HepG2 (cell line): ENCODE results near the gene GCDH. TPM values are rescaled to one million over a fixed set of nuclear protein-coding genes. Genes with fewer than 3 reads are reported as not detected.
A peak's percentile ranks its signal among the peaks of the same experiment; 100 is the strongest.

ENCODE experiments used
- BORCS8-MEF2B ChIP-seq: sonication (generic); formaldehyde crosslinking; IDR thresholded peaks from 2 replicates; pipeline ENCODE4 v1.8.0; 2022; ENCODE audit warnings: mild to moderate bottlenecking, missing genetic modification reagents
- CHD2 ChIP-seq: IDR thresholded peaks from 2 replicates; pipeline ENCODE4 v1.6.1; 2011; ENCODE audit warnings: low read depth, low read length, improper control_type of control experiment
- RELA ChIP-seq: sonication (generic); formaldehyde crosslinking; IDR thresholded peaks from 2 replicates; pipeline ENCODE4 v1.4.0; 2020; ENCODE audit warnings: missing genetic modification reagents
- SP2 ChIP-seq: sonication (generic); formaldehyde crosslinking; IDR thresholded peaks from 2 replicates; pipeline ENCODE4 v1.5.1; 2020; ENCODE audit warnings: mild to moderate bottlenecking, missing genetic modification reagents
- ZBTB7B ChIP-seq: sonication (generic); formaldehyde crosslinking; IDR thresholded peaks from 2 replicates; pipeline ENCODE4 v1.4.0; 2020; ENCODE audit warnings: missing genetic modification reagents
- ZNF225 ChIP-seq: sonication (generic); formaldehyde crosslinking; IDR thresholded peaks from 2 replicates; pipeline ENCODE4 v1.4.0; 2020; ENCODE audit warnings: mild to moderate bottlenecking, missing genetic modification reagents
- ZNF282 ChIP-seq: fragments of 450-650 bp; IDR thresholded peaks from 2 replicates; pipeline ENCODE4 v1.6.1; 2018; ENCODE audit not compliant: partially characterized antibody
- polyA plus RNA-seq, 8 experiments: library from polyadenylated mRNA; depleted of rRNA in 3 of 8; stranded (reverse) in 7 of 8; unstranded in 1 of 8; fragments of >200 nt; fragmentation: Illumina TruSeq in 4 of 8; extraction: Trizol in 4 of 8; gene quantifications; 2 replicates each; pipeline versions ENCODE4 v1.2.1 to v1.2.3, GENCODE V29; 2011 to 2016; ENCODE audit warnings: low read depth in 4 of 8, missing spikeins in 1 of 8, mixed read lengths in 1 of 8; ENCODE audit not compliant: insufficient read depth in 1 of 8
- total RNA-seq, 5 experiments: library from RNA; depleted of rRNA; stranded (reverse); fragments of >200 nt; fragmentation: Illumina TruSeq; extraction: Trizol; gene quantifications; 2 replicates each; pipeline ENCODE4 v1.2.3, GENCODE V29; 2016; ENCODE audit warnings: low read depth in 1 of 5
- TF ChIP-seq, protein P1 (sequence below): sonication (generic); formaldehyde crosslinking; IDR thresholded peaks from 2 replicates; pipeline ENCODE4 v1.4.0; 2020; ENCODE audit warnings: missing genetic modification reagents, borderline replicate concordance
- TF ChIP-seq, protein P2 (sequence below): sonication (generic); formaldehyde crosslinking; IDR thresholded peaks from 2 replicates; pipeline ENCODE4 v1.4.0; 2020; ENCODE audit warnings: mild to moderate bottlenecking, missing genetic modification reagents
- TF ChIP-seq, protein P3 (sequence below): sonication (generic); formaldehyde crosslinking; IDR thresholded peaks from 2 replicates; pipeline ENCODE4 v1.4.0; 2020; ENCODE audit warnings: missing genetic modification reagents
- TF ChIP-seq, protein P4 (sequence below): sonication (generic); formaldehyde crosslinking; IDR thresholded peaks from 2 replicates; pipeline ENCODE4 v1.8.1; 2023; ENCODE audit warnings: mild to moderate bottlenecking, inconsistent platforms, moderate library complexity, missing genetic modification reagents, borderline replicate concordance
- TF ChIP-seq, protein P5 (sequence below): sonication (generic); formaldehyde crosslinking; IDR thresholded peaks from 2 replicates; pipeline ENCODE4 v1.4.0; 2020; ENCODE audit warnings: mild to moderate bottlenecking, missing genetic modification reagents

Gene GCDH
- total and polyA plus RNA-seq, 2 of the 13 experiments (the other 11 are each of a cell fraction or from before 2014, with no cell fraction given) = 15.1 to 38.0 TPM

GRCh38 chr19:12884926-12885748 lies 5.8 kb upstream of the GCDH start (continued):
- TF ChIP-seq, protein P1, sequence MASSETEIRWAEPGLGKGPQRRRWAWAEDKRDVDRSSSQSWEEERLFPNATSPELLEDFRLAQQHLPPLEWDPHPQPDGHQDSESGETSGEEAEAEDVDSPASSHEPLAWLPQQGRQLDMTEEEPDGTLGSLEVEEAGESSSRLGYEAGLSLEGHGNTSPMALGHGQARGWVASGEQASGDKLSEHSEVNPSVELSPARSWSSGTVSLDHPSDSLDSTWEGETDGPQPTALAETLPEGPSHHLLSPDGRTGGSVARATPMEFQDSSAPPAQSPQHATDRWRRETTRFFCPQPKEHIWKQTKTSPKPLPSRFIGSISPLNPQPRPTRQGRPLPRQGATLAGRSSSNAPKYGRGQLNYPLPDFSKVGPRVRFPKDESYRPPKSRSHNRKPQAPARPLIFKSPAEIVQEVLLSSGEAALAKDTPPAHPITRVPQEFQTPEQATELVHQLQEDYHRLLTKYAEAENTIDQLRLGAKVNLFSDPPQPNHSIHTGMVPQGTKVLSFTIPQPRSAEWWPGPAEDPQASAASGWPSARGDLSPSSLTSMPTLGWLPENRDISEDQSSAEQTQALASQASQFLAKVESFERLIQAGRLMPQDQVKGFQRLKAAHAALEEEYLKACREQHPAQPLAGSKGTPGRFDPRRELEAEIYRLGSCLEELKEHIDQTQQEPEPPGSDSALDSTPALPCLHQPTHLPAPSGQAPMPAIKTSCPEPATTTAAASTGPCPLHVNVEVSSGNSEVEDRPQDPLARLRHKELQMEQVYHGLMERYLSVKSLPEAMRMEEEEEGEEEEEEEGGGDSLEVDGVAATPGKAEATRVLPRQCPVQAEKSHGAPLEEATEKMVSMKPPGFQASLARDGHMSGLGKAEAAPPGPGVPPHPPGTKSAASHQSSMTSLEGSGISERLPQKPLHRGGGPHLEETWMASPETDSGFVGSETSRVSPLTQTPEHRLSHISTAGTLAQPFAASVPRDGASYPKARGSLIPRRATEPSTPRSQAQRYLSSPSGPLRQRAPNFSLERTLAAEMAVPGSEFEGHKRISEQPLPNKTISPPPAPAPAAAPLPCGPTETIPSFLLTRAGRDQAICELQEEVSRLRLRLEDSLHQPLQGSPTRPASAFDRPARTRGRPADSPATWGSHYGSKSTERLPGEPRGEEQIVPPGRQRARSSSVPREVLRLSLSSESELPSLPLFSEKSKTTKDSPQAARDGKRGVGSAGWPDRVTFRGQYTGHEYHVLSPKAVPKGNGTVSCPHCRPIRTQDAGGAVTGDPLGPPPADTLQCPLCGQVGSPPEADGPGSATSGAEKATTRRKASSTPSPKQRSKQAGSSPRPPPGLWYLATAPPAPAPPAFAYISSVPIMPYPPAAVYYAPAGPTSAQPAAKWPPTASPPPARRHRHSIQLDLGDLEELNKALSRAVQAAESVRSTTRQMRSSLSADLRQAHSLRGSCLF (CRISPR knock-in tag) = no peak
- TF ChIP-seq SP2 (CRISPR knock-in tag) (no peak), CHD2 (no peak), RELA (no peak), ZNF225 (no peak; the same call in 1 of the 2 replicates), ZBTB7B (CRISPR knock-in tag) (no peak), ZNF282 (no peak), BORCS8-MEF2B (CRISPR knock-in tag) (0 out of 2 replicates have a peak, but pooled peaks have one; percentile 15)
- TF ChIP-seq, protein P2, sequence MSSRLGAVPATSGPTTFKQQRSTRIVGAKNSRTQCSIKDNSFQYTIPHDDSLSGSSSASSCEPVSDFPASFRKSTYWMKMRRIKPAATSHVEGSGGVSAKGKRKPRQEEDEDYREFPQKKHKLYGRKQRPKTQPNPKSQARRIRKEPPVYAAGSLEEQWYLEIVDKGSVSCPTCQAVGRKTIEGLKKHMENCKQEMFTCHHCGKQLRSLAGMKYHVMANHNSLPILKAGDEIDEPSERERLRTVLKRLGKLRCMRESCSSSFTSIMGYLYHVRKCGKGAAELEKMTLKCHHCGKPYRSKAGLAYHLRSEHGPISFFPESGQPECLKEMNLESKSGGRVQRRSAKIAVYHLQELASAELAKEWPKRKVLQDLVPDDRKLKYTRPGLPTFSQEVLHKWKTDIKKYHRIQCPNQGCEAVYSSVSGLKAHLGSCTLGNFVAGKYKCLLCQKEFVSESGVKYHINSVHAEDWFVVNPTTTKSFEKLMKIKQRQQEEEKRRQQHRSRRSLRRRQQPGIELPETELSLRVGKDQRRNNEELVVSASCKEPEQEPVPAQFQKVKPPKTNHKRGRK (CRISPR knock-in tag) = no peak
- TF ChIP-seq, protein P3, sequence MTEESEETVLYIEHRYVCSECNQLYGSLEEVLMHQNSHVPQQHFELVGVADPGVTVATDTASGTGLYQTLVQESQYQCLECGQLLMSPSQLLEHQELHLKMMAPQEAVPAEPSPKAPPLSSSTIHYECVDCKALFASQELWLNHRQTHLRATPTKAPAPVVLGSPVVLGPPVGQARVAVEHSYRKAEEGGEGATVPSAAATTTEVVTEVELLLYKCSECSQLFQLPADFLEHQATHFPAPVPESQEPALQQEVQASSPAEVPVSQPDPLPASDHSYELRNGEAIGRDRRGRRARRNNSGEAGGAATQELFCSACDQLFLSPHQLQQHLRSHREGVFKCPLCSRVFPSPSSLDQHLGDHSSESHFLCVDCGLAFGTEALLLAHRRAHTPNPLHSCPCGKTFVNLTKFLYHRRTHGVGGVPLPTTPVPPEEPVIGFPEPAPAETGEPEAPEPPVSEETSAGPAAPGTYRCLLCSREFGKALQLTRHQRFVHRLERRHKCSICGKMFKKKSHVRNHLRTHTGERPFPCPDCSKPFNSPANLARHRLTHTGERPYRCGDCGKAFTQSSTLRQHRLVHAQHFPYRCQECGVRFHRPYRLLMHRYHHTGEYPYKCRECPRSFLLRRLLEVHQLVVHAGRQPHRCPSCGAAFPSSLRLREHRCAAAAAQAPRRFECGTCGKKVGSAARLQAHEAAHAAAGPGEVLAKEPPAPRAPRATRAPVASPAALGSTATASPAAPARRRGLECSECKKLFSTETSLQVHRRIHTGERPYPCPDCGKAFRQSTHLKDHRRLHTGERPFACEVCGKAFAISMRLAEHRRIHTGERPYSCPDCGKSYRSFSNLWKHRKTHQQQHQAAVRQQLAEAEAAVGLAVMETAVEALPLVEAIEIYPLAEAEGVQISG (CRISPR knock-in tag) = no peak
- TF ChIP-seq, protein P4, sequence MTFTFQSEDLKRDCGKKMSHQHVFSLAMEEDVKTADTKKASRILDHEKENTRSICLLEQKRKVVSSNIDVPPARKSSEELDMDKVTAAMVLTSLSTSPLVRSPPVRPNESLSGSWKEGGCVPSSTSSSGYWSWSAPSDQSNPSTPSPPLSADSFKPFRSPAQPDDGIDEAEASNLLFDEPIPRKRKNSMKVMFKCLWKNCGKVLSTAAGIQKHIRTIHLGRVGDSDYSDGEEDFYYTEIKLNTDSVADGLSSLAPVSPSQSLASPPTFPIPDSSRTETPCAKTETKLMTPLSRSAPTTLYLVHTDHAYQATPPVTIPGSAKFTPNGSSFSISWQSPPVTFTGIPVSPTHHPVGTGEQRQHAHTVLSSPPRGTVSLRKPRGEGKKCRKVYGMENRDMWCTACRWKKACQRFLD = no peak
- TF ChIP-seq, protein P5, sequence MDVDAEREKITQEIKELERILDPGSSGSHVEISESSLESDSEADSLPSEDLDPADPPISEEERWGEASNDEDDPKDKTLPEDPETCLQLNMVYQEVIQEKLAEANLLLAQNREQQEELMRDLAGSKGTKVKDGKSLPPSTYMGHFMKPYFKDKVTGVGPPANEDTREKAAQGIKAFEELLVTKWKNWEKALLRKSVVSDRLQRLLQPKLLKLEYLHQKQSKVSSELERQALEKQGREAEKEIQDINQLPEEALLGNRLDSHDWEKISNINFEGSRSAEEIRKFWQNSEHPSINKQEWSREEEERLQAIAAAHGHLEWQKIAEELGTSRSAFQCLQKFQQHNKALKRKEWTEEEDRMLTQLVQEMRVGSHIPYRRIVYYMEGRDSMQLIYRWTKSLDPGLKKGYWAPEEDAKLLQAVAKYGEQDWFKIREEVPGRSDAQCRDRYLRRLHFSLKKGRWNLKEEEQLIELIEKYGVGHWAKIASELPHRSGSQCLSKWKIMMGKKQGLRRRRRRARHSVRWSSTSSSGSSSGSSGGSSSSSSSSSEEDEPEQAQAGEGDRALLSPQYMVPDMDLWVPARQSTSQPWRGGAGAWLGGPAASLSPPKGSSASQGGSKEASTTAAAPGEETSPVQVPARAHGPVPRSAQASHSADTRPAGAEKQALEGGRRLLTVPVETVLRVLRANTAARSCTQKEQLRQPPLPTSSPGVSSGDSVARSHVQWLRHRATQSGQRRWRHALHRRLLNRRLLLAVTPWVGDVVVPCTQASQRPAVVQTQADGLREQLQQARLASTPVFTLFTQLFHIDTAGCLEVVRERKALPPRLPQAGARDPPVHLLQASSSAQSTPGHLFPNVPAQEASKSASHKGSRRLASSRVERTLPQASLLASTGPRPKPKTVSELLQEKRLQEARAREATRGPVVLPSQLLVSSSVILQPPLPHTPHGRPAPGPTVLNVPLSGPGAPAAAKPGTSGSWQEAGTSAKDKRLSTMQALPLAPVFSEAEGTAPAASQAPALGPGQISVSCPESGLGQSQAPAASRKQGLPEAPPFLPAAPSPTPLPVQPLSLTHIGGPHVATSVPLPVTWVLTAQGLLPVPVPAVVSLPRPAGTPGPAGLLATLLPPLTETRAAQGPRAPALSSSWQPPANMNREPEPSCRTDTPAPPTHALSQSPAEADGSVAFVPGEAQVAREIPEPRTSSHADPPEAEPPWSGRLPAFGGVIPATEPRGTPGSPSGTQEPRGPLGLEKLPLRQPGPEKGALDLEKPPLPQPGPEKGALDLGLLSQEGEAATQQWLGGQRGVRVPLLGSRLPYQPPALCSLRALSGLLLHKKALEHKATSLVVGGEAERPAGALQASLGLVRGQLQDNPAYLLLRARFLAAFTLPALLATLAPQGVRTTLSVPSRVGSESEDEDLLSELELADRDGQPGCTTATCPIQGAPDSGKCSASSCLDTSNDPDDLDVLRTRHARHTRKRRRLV (CRISPR knock-in tag) = no peak
